NCI-H146 treated with DMSO at 0.1 percent for 48 hours (cell line): ENCODE results near the gene DPPA5.
A peak's percentile ranks its signal among the peaks of the same experiment; 100 is the strongest.
"Not testable (repeated sequence)": the region's sequence is repeated elsewhere in the genome, so short reads cannot be mapped to it uniquely, and the experiment has no call there.

Experiments used
- DNase-seq: peaks from one replicate; lab custom pipeline; 2025; ENCODE audit not compliant: unreplicated experiment; lab: John Stamatoyannopoulos, UW

The DPPA5 gene

GRCh38 chr6:73364549-73364948, 10.5 kb upstream of the DPPA5 start:
- no peak for DNase-seq

- no peak for DNase-seq
Observed at GRCh38 chr6:73364121-73364520, 10.0 kb upstream of the DPPA5 start.

- DNase-seq: no peak
Observed at GRCh38 chr6:73363537-73363875, 9.4 kb upstream of the DPPA5 start.

- DNase-seq: no peak
Observed at GRCh38 chr6:73362869-73363536, 8.9 kb upstream of the DPPA5 start.

- no peak for DNase-seq
Observed at GRCh38 chr6:73362358-73362757, 8.3 kb upstream of the DPPA5 start, which contains the start of gene KHDC3L. KHDC3L (plus strand) TSS chr6:73362658; CDS start chr6:73362730, 72 bp downstream.

GRCh38 chr6:73349311-73349710, 4.8 kb downstream of the DPPA5 start:
- DNase-seq: no peak

- no peak for DNase-seq
Observed at GRCh38 chr6:73348550-73349204, 5.4 kb downstream of the DPPA5 start.

GRCh38 chr6:73343164-73343563, 10.9 kb downstream of the DPPA5 start:
- DNase-seq: no peak

GRCh38 chr6:73342174-73342573, 11.9 kb downstream of the DPPA5 start:
- no peak for DNase-seq

- DNase-seq: no peak
Observed at GRCh38 chr6:73341335-73341734, 12.7 kb downstream of the DPPA5 start.

- no peak for DNase-seq
Observed at GRCh38 chr6:73340048-73340447, 14.0 kb downstream of the DPPA5 start.

- no peak for DNase-seq
Observed at GRCh38 chr6:73339340-73339739, 14.7 kb downstream of the DPPA5 start.

- DNase-seq: no peak
Observed at GRCh38 chr6:73329201-73329600, 24.9 kb downstream of the DPPA5 start.

- DNase-seq: no peak
Observed at GRCh38 chr6:73328790-73329189, 25.3 kb downstream of the DPPA5 start.

- no peak for DNase-seq
Observed at GRCh38 chr6:73325656-73326055, 28.4 kb downstream of the DPPA5 start.

- DNase-seq: no peak
Observed at GRCh38 chr6:73323323-73323722, 30.8 kb downstream of the DPPA5 start.

GRCh38 chr6:73314577-73315492, 39.2 kb downstream of the DPPA5 start:
- no peak for DNase-seq

GRCh38 chr6:73310503-73310845, 43.6 kb downstream of the DPPA5 start:
- not testable (repeated sequence) for DNase-seq

- peak; percentile 37 for DNase-seq
Observed at GRCh38 chr6:73309785-73310502, 44.1 kb downstream of the DPPA5 start.

- no peak for DNase-seq
Observed at GRCh38 chr6:73309535-73309784, 44.6 kb downstream of the DPPA5 start.

- no peak for DNase-seq
Observed at GRCh38 chr6:73308712-73309534, 45.2 kb downstream of the DPPA5 start.
